ENCODE results near the gene DPP7. TPM values are rescaled to one million over a fixed set of nuclear protein-coding genes. Genes with fewer than 3 reads are reported as not detected.

DPP7 gene
- 66.6 and 69.7 TPM in 2 replicates for total RNA-seq

GRCh38 chr9:137114613-137115393 is at the start of gene DPP7:
TSS of gene DPP7 (minus strand) at chr9:137114733. CDS start at chr9:137114713, 20 bp downstream.

DNA sequence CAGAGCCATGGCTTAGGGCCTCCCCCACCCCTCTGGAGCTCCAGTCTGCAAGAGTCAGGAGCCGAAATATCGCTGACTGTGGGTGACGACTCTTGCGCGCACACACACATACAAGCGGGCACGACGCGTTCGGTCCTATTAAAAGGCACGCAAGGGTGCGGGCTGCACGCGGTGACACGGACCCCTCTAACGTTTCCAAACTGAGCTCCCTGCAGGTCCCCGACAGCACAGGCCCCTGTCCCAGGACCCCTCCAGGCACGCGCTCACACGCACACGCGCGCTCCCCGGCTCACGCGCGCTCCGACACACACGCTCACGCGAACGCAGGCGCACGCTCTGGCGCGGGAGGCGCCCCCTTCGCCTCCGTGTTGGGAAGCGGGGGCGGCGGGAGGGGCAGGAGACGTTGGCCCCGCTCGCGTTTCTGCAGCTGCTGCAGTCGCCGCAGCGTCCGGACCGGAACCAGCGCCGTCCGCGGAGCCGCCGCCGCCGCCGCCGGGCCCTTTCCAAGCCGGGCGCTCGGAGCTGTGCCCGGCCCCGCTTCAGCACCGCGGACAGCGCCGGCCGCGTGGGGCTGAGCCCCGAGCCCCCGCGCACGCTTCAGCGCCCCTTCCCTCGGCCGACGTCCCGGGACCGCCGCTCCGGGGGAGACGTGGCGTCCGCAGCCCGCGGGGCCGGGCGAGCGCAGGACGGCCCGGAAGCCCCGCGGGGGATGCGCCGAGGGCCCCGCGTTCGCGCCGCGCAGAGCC is 24.4 kb upstream of the DPP7 start, which contains the start of gene GRIN1:
GRIN1 (plus strand) TSS at position 433 of the 746 bp plus-strand sequence. CDS start 333 bp downstream, outside the sequence.

GRCh38 chr9:137086531-137087408 is 27.8 kb downstream of the DPP7 start, which contains the start of gene MAN1B1:
TSS of gene MAN1B1 (plus strand) at chr9:137086985. CDS start at chr9:137087000, 15 bp downstream.

GRCh38 chr9:137077010-137077747 is 37.4 kb downstream of the DPP7 start, which contains the start of gene UAP1L1:
TSS of gene UAP1L1 (plus strand) at chr9:137077517. CDS start at chr9:137077533, 16 bp downstream.

DNA sequence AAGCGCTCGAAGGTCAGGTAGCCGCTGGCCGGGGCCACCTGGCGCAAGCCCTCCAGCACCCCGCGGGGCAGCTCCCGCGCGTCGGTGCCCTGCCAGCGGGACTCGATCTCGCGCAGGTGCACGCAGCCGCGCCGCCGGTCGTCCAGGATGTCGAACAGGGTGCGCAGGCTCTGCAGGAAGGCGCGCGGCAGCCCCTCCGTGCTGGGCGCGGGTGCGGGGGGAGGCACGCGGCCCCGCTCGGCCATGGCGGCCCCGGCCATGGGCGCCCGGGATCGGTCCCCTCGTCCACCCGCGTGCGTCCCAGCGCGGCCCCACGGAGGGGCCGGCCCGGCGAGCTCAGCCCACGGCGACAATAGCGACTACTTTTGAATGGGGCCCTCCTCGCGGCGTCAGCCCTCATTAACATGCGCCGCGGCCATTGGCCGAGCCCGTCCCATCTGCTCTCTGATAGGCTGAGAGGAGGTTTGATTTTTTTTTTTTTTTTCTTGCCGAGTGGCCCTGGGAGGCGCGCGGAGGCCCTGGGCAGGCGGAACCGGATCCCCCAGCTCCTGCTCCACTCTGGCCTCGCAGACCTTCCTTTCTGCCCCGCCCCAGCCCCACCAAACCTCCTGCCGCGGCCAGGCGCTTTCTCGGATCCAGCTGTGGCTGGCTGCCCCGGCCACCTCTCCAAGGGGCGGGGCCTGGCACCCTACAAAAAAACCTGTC is 44.2 kb downstream of the DPP7 start, which contains the start of gene SAPCD2:
SAPCD2 (minus strand) TSS at position 357 of the 705 bp plus-strand sequence; CDS start at position 260, 97 bp downstream.

Other genes with a start within 250 kb of the DPP7 start
- 491 and 504 TPM in 2 replicates for gene EDF1, start 248.4 kb downstream of the DPP7 start, total RNA-seq
- 9.1 and 9.4 TPM in 2 replicates for gene TRAF2, start 228.2 kb downstream of the DPP7 start, total RNA-seq
- 113 and 115 TPM in 2 replicates for gene FBXW5, start 170.0 kb downstream of the DPP7 start, total RNA-seq
- gene C8G, start 169.5 kb downstream of the DPP7 start, total RNA-seq = not detected in 2 replicates
- not detected in 2 replicates for gene LCN12, start 162.5 kb downstream of the DPP7 start, total RNA-seq
- gene PTGDS, start 137.2 kb downstream of the DPP7 start, total RNA-seq = 2.4 TPM in 1 of 2 replicates, not detected in the other
- under 0.01 TPM in 1 of 2 replicates, not detected in the other for gene LCNL1, start 131.7 kb downstream of the DPP7 start, total RNA-seq
- 30.6 and 32.9 TPM in 2 replicates for gene PAXX, start 122.3 kb downstream of the DPP7 start, total RNA-seq
- 1.3 and 4.0 TPM in 2 replicates for gene CLIC3, start 118.2 kb downstream of the DPP7 start, total RNA-seq
- gene ABCA2, start 86.5 kb downstream of the DPP7 start, total RNA-seq = 8.5 and 9.4 TPM in 2 replicates
- not detected in 2 replicates for gene FUT7, start 82.6 kb downstream of the DPP7 start, total RNA-seq
- gene NPDC1, start 68.6 kb downstream of the DPP7 start, total RNA-seq = 18.7 and 19.6 TPM in 2 replicates
- gene ENTPD2, start 60.7 kb downstream of the DPP7 start, total RNA-seq = not detected in 2 replicates
- gene SAPCD2, start 44.2 kb downstream of the DPP7 start, total RNA-seq = 21.9 and 24.2 TPM in 2 replicates
- gene UAP1L1, start 37.2 kb downstream of the DPP7 start, total RNA-seq = 4.9 and 5.5 TPM in 2 replicates
- gene MAN1B1, start 27.7 kb downstream of the DPP7 start, total RNA-seq = 56.0 and 72.4 TPM in 2 replicates
- gene GRIN1, start 24.4 kb upstream of the DPP7 start, total RNA-seq = not detected in 2 replicates
- not detected in 2 replicates for gene LRRC26, start 55.3 kb upstream of the DPP7 start, total RNA-seq
- not detected in 2 replicates for gene TMEM210, start 57.3 kb upstream of the DPP7 start, total RNA-seq
- gene ANAPC2, start 73.8 kb upstream of the DPP7 start, total RNA-seq = 10.3 and 15.3 TPM in 2 replicates
- gene SSNA1, start 73.9 kb upstream of the DPP7 start, total RNA-seq = 75.8 and 84.9 TPM in 2 replicates
- 6.1 and 6.4 TPM in 2 replicates for gene TPRN, start 86.0 kb upstream of the DPP7 start, total RNA-seq
- 43.1 and 47.9 TPM in 2 replicates for gene TMEM203, start 90.9 kb upstream of the DPP7 start, total RNA-seq
- 14.9 and 16.8 TPM in 2 replicates for gene NDOR1, start 91.0 kb upstream of the DPP7 start, total RNA-seq
- 0.50 and 1.2 TPM in 2 replicates for gene RNF208, start 107.5 kb upstream of the DPP7 start, total RNA-seq
- 0.74 and 1.2 TPM in 2 replicates for gene CYSRT1, start 110.4 kb upstream of the DPP7 start, total RNA-seq
- gene RNF224, start 112.8 kb upstream of the DPP7 start, total RNA-seq = under 0.01 TPM in 1 of 2 replicates, not detected in the other
- not detected in 2 replicates for gene SLC34A3, start 116.2 kb upstream of the DPP7 start, total RNA-seq
- 795 and 833 TPM in 2 replicates for gene TUBB4B, start 126.6 kb upstream of the DPP7 start, total RNA-seq
- gene STPG3, start 136.6 kb upstream of the DPP7 start, total RNA-seq = not detected in 2 replicates
- gene NELFB, start 140.6 kb upstream of the DPP7 start, total RNA-seq = 55.9 and 59.2 TPM in 2 replicates
- 33.9 and 36.5 TPM in 2 replicates for gene TOR4A, start 163.0 kb upstream of the DPP7 start, total RNA-seq
- gene NRARP, start 187.5 kb upstream of the DPP7 start, total RNA-seq = 0.45 and 1.7 TPM in 2 replicates

Measured in bronchus fibroblast of lung (primary cell).